ENCODE measurements around the gene CALCB.

GRCh38 chr11:15118431-15118830, 45.0 kb downstream of the CALCB start:
- TF ChIP-seq, protein P1, sequence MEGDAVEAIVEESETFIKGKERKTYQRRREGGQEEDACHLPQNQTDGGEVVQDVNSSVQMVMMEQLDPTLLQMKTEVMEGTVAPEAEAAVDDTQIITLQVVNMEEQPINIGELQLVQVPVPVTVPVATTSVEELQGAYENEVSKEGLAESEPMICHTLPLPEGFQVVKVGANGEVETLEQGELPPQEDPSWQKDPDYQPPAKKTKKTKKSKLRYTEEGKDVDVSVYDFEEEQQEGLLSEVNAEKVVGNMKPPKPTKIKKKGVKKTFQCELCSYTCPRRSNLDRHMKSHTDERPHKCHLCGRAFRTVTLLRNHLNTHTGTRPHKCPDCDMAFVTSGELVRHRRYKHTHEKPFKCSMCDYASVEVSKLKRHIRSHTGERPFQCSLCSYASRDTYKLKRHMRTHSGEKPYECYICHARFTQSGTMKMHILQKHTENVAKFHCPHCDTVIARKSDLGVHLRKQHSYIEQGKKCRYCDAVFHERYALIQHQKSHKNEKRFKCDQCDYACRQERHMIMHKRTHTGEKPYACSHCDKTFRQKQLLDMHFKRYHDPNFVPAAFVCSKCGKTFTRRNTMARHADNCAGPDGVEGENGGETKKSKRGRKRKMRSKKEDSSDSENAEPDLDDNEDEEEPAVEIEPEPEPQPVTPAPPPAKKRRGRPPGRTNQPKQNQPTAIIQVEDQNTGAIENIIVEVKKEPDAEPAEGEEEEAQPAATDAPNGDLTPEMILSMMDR (IDR thresholded peaks at IDR 0.05): no peak
- TF ChIP-seq ZFX (IDR thresholded peaks at IDR 0.05; ENCODE audit: borderline replicate concordance): no peak
